OCI-M2 (cell line): Measurements from ENCODE around the gene AGK.

Source experiments
- DNase-seq: peaks from one replicate; lab custom pipeline; 2025; ENCODE audit not compliant: unreplicated experiment; lab: John Stamatoyannopoulos, UW

The AGK gene

GRCh38 chr7:141701489-141702046 lies 150.4 kb downstream of the AGK start:
- no peak for DNase-seq

DNA sequence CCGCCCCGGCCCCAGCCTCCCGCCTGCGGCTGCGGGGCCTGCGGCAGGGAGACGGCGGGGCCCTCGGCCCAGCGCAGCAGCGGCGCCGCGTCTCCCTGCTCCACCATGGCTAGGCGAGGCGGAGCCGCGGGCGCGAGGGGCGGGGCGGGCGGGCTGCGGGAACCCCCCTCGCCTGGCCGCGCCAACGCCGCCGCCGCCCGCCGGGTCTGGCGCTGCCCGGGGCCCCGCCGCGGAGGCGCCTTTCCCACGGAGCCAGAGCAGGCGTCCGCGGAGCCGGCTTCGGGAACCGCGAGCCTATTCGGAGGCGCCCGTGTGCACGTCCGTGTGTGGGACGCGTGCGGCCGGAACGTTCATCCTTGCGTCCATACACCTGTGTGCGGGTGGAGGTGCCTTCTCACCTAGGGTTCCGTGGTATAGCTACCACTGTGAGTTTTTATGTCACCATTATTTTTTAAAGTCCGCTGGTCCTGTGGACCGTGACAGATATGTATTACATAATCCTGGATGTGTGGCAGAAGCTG lies 150.9 kb downstream of the AGK start, which contains the start of gene DENND11:
DENND11 (minus strand) TSS at position 120 of the 521 bp plus-strand sequence; CDS start at position 107, 13 bp downstream.
- no peak for DNase-seq

DNA sequence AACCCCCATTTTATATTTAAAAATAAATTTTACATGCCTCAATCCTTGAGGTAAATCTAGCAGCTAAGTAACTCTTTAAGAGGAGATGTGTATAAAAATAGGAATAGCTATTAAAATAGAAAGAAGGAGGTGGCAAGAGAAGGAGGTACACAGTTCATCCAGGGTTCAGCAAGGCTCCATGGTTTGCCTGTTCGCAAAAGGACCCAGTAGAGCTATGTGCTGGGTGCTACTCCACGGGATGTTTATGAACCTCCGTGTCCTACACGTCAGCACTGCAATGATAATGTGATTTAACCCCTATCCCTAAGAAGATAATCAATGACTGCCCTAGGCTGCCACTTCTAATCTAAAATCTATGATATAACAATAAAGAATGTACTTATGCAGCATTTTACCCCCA lies 151.7 kb downstream of the AGK start:
- DNase-seq = no peak

DNA sequence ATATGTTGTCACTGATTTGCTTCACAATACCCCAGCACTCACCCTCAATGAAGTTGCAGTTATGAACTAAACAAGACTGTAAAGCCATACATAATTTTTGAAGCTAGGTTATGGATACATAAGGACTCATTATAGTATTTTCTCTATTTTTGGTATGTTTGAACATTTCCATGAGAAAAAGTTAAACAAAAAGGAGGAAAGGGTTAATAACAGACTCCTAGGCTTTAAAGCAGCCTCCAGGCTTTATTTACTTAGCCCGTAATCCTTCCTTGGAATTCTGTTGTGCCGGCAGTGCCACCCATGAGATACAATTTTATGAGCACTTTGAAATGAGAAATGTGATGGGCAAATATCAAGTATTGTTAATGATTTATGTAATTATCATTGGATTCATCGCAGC lies 152.9 kb downstream of the AGK start:
- no peak for DNase-seq

- DNase-seq = no peak
Observed at GRCh38 chr7:141704741-141705140, 153.5 kb downstream of the AGK start.
